NCI-H2196 treated with DMSO at 0.1 percent for 48 hours (cell line): ENCODE results near the gene HYAL3.
"Not testable (repeated sequence)": the region's sequence is repeated elsewhere in the genome, so short reads cannot be mapped to it uniquely, and the experiment has no call there.

Source experiments
- DNase-seq: peaks from one replicate; lab custom pipeline; 2025; ENCODE audit not compliant: unreplicated experiment; lab: John Stamatoyannopoulos, UW

HYAL3 gene

GRCh38 chr3:50259432-50260026, 39.7 kb downstream of the HYAL3 start:
- no peak for DNase-seq

- no peak for DNase-seq
Measured at GRCh38 chr3:50258979-50259378, 40.2 kb downstream of the HYAL3 start.

GRCh38 chr3:50258029-50258680, 41.0 kb downstream of the HYAL3 start:
- no peak for DNase-seq

GRCh38 chr3:50256978-50257890, 42.0 kb downstream of the HYAL3 start:
- DNase-seq: no peak

GRCh38 chr3:50255251-50255615, 44.0 kb downstream of the HYAL3 start:
- no peak for DNase-seq

GRCh38 chr3:50254577-50255250, 44.5 kb downstream of the HYAL3 start:
- DNase-seq: no peak

GRCh38 chr3:50251220-50251619, 48.0 kb downstream of the HYAL3 start:
- DNase-seq: no peak

GRCh38 chr3:50250514-50250913, 48.7 kb downstream of the HYAL3 start:
- DNase-seq: no peak

GRCh38 chr3:50249457-50249856, 49.7 kb downstream of the HYAL3 start:
- DNase-seq: no peak

- DNase-seq: no peak
Measured at GRCh38 chr3:50248387-50248786, 50.8 kb downstream of the HYAL3 start.

GRCh38 chr3:50246517-50246954, 52.7 kb downstream of the HYAL3 start:
- no peak for DNase-seq

GRCh38 chr3:50245831-50246516, 53.2 kb downstream of the HYAL3 start:
- DNase-seq: peak; percentile 27

GRCh38 chr3:50245251-50245745, 53.9 kb downstream of the HYAL3 start:
- no peak for DNase-seq

GRCh38 chr3:50244813-50245212, 54.4 kb downstream of the HYAL3 start:
- not testable (repeated sequence) for DNase-seq

- no peak for DNase-seq
Measured at GRCh38 chr3:50243543-50243895, 55.7 kb downstream of the HYAL3 start.

- DNase-seq: no peak
Measured at GRCh38 chr3:50242851-50243542, 56.2 kb downstream of the HYAL3 start.
